Nephron progenitor cell (in vitro differentiated cells): ENCODE results near the gene CTSW.
"Not testable (repeated sequence)": the region's sequence is repeated elsewhere in the genome, so short reads cannot be mapped to it uniquely, and the experiment has no call there.

Experiments used
- DNase-seq: peaks from one replicate; pipeline ENCODE4 v3.0.0; 2021
- H3K27ac Mint-ChIP-seq: 2 replicates; pipeline ENCODE4 v1.8.0; 2021; ENCODE audit warnings: mild to moderate bottlenecking, moderate library complexity, mixed read lengths
- H3K27me3 Mint-ChIP-seq: 2 replicates; pipeline ENCODE4 v1.8.0; 2021; ENCODE audit warnings: mild to moderate bottlenecking, low read depth, mixed read lengths; ENCODE audit not compliant: poor library complexity
- H3K36me3 Mint-ChIP-seq: 2 replicates; pipeline ENCODE4 v1.8.0; 2021; ENCODE audit warnings: low read depth, mixed read lengths
- H3K4me1 Mint-ChIP-seq: 2 replicates; pipeline ENCODE4 v1.8.0; 2021; ENCODE audit warnings: mixed read lengths
- H3K4me3 Mint-ChIP-seq: 2 replicates; pipeline ENCODE4 v1.8.0; 2021; ENCODE audit warnings: mild to moderate bottlenecking, moderate library complexity, mixed read lengths
- H3K9me3 Mint-ChIP-seq: 2 replicates; pipeline ENCODE4 v1.8.0; 2021; ENCODE audit warnings: mild to moderate bottlenecking, moderate library complexity, mixed read lengths
- TF ChIP-seq, protein P1 (sequence below): fragments of 200-600 bp; sonication (generic); IDR thresholded peaks from 2 replicates; pipeline ENCODE4 v1.5.0; 2021; ENCODE audit warnings: antibody characterized with exemption

CTSW gene

DNA sequence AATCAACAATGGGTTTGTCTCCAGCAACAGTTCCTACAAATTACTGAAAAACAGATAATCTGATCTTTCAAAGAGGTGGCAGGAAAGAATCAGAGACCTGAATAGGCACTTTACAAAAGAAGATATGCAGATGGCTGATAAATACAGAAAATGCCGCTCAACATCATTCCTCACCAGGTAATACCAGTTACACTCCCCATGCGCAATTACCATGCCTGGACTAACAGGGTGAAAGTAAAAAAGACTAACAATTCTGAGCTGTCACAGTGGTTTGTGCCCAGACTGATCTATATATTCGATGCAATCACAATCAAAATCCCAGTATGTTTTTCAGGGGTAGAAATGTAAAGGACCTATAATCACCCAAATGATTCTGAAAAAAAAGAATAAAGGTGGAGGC, 35.8 kb upstream of the CTSW start:
- no peak for DNase-seq
- Mint-ChIP-seq H3K27me3 (peaks cover 22% of the 10 kb centered on the region), H3K36me3 (no peaks in the 10 kb centered on the region), H3K27ac (no peak overlapping the region), H3K4me1 (no peaks in the 10 kb centered on the region), H3K9me3 (no peaks in the 10 kb centered on the region), H3K4me3 (no peak overlapping the region)
- TF ChIP-seq, protein P1, sequence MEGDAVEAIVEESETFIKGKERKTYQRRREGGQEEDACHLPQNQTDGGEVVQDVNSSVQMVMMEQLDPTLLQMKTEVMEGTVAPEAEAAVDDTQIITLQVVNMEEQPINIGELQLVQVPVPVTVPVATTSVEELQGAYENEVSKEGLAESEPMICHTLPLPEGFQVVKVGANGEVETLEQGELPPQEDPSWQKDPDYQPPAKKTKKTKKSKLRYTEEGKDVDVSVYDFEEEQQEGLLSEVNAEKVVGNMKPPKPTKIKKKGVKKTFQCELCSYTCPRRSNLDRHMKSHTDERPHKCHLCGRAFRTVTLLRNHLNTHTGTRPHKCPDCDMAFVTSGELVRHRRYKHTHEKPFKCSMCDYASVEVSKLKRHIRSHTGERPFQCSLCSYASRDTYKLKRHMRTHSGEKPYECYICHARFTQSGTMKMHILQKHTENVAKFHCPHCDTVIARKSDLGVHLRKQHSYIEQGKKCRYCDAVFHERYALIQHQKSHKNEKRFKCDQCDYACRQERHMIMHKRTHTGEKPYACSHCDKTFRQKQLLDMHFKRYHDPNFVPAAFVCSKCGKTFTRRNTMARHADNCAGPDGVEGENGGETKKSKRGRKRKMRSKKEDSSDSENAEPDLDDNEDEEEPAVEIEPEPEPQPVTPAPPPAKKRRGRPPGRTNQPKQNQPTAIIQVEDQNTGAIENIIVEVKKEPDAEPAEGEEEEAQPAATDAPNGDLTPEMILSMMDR = no peak

DNA sequence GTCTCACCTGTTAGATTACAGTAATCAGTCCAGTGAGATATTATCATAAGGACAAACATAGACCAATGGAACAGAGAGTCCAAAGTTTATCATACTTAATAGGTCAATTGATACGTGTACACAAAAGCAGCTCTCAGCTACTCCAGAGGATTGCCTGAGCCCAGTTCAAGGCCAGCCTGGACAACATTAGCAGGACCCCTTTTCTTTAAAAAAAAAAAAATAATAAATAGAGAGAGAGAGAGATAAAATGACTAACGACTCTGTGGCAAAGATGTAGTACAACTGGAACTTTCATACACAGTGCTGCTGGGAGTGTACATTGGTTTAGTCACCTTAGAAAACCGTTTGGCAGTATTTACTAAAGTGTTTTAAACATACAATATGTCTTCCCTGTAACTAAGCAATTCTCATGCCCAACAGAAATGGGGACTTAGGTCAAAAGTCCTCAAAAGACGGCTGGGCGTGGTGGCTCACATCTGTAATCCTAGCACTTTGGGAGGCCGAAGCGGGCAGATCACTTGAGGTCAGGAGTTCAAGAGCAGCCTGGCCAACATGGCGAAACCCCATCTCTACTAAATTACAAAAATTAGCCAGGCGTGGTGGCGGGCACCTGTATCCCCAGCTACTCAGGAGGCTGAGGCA, 35.3 kb upstream of the CTSW start:
- no peak overlapping the region for H3K27ac Mint-ChIP-seq
- H3K9me3 Mint-ChIP-seq = no peaks in the 10 kb centered on the region
- no peak for DNase-seq
- H3K27me3 Mint-ChIP-seq = peaks cover 22% of the 10 kb centered on the region
- H3K4me1 Mint-ChIP-seq = peaks cover 4% of the 10 kb centered on the region
- no peak overlapping the region for H3K4me3 Mint-ChIP-seq
- no peaks in the 10 kb centered on the region for H3K36me3 Mint-ChIP-seq
- TF ChIP-seq, protein P1 = no peak

DNA sequence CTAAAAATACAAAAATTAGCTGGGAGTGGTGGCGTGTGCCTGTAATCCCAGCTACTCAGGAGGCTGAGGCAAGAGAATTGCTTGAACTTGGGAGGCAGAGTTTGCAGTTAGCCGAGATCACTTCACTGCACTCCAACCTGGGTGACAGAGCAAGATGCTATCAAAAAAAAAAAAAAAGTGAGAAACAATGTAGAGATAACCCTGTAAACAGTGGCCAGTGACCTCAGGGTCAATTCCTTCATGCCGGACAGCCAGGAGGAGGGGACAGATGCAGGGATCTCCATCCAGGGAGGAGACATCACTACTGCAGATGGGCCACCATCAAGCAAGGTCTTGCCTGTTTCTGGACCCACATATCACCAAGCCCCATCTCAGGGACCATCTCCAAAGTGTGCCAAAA, 31.9 kb upstream of the CTSW start:
- H3K4me3 Mint-ChIP-seq = no peak overlapping the region
- H3K4me1 Mint-ChIP-seq = peaks cover 14% of the 10 kb centered on the region
- no peak overlapping the region for H3K27ac Mint-ChIP-seq

DNA sequence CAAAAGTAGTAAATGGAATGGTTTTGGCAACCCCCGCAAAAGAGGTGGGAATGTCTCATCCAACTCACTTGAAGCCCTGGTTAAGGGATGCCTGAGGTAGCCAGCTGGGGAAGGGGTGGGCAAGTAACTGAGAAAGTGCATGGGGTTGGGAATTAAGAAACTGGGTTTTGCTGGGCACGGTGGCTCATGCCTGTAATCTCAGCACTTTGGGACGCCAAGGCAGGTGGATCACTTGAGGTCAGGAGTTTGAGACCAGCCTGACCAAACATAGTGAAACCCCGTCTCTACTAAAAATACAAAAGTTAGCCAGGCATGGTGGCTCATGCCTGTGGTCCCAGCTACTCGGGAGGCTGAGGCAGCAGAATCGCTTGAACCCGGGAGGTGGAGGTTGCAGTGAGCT, 30.9 kb upstream of the CTSW start:
- peaks cover 14% of the 10 kb centered on the region for H3K27me3 Mint-ChIP-seq
- not testable (repeated sequence) for H3K9me3 Mint-ChIP-seq, H3K4me3 Mint-ChIP-seq, H3K27ac Mint-ChIP-seq, DNase-seq
- H3K36me3 Mint-ChIP-seq = peaks cover 19% of the 10 kb centered on the region
- peaks cover 14% of the 10 kb centered on the region for H3K4me1 Mint-ChIP-seq

More for the DNA sequence above, 31.9 kb upstream of the CTSW start:
- H3K27me3 Mint-ChIP-seq = peaks cover 17% of the 10 kb centered on the region
- H3K9me3 Mint-ChIP-seq = peaks cover 4% of the 10 kb centered on the region
- peaks cover 13% of the 10 kb centered on the region for H3K36me3 Mint-ChIP-seq
- DNase-seq = no peak
- TF ChIP-seq, protein P1 = no peak

DNA sequence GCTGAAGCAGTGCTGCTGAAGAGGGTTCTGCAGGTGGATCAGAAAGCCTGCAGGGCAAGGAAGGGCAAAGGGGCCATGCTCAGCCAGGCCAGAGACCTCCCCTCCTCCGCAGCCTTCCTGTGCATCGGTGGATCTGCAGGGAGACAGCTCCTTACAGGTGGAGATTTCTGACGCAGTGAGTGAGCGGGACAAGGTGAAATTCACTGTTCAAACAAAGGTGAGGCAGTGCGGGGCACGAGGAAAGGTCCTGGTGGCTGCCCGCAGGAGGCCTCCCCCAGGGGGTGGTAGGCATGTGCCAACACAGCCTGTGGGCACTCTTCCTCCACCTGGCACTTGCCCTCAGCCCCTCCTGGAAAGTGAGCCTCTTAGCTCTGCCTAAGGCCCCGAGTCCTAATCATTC, 30.3 kb upstream of the CTSW start:
- H3K4me3 Mint-ChIP-seq = no peak overlapping the region
- peaks cover 26% of the 10 kb centered on the region for H3K36me3 Mint-ChIP-seq
- H3K27me3 Mint-ChIP-seq = peaks cover 14% of the 10 kb centered on the region
- peak overlapping the region; percentile 57 for H3K27ac Mint-ChIP-seq
- peaks cover 17% of the 10 kb centered on the region for H3K4me1 Mint-ChIP-seq
- DNase-seq = no peak
- peaks cover 4% of the 10 kb centered on the region for H3K9me3 Mint-ChIP-seq
- TF ChIP-seq, protein P1 = no peak

DNA sequence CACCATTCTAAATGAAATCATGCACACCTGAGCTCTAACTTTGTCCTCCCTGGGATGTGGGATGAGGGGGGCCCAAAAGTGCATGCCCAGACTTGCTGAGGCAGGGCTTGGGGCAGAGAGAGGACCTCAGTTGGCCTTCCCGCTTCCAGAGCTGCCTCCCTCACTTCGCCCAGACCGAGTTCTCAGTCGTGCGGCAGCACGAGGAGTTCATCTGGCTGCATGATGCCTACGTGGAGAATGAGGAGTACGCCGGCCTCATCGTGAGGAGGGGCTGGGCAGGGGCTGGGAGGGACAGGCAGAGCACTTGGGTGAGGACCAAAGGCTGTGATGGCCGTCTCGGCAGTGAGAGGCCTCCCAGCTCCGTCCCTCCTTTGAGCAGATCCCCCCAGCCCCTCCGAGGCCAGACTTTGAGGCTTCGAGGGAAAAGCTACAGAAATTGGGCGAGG, 29.8 kb upstream of the CTSW start:
- Mint-ChIP-seq H3K9me3 (peaks cover 4% of the 10 kb centered on the region), H3K4me1 (peaks cover 21% of the 10 kb centered on the region), H3K27me3 (peaks cover 14% of the 10 kb centered on the region), H3K4me3 (no peak overlapping the region), H3K27ac (no peak overlapping the region), H3K36me3 (peaks cover 30% of the 10 kb centered on the region)
- no peak for DNase-seq
- TF ChIP-seq, protein P1 = no peak
